ENCODE data around the gene CTSC. TPM values are rescaled to one million over a fixed set of nuclear protein-coding genes. Genes with fewer than 3 reads are reported as not detected.
"Not testable (repeated sequence)": the region's sequence is repeated elsewhere in the genome, so short reads cannot be mapped to it uniquely, and the experiment has no call there.

Gene CTSC
- total RNA-seq, 1 donor from 2014 or later = 47.0 TPM

DNA sequence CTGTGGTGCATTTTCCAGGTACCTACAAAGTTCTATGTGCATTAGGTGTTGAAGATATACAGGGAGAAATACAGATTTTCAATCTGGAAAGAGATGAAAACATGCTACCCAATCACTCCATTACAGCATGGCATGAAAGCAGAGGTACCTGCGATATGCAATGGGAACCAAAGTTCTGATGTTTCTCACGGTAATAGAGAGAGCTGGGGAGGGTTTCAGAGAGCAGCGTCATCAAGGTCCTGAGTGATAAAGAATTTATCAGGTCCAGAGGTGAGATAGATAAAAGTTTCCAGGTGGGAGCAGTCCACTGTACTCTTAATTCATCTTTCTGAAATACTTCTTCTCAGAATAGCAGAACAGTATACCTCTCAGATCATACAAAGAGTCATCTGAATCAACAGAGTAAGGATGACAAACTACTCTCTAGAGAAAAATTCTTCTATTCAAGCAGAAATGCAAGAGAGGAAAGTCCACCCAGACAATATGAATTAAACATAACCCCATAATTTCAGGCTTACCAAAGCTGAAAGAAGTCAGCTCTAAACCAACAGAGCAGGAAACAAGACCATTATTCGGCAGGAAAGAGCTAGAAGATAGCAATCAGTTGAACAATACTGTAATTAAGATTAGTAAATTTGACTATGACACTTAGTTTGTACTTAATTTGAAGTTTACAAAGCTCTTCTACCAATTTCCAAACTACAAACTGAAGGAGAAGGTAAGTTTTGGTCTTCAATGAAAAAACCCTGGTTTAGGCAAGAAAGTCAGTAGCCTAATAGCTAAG lies 12.8 kb downstream of the CTSC start:
- H3K27ac ChIP-seq (ENCODE audit: low read depth, low read length) = no peak overlapping the region
- peaks cover 0 to 3% (median 2%) of the 10 kb centered on the region in 3 donors for H3K4me1 ChIP-seq (ENCODE audit: control insufficient read depth in 3 of 3, insufficient read depth in 3 of 3, low read length in 3 of 3)
- no peaks in the 10 kb centered on the region for H3K27me3 ChIP-seq (ENCODE audit: control insufficient read depth in 3 of 3, insufficient read depth in 3 of 3, low read length in 3 of 3)
- peaks cover 0 to 8% (median 6%) of the 10 kb centered on the region in 3 donors for H3K36me3 ChIP-seq (ENCODE audit: control insufficient read depth in 3 of 3, insufficient read depth in 3 of 3, low read length in 3 of 3)
- H3K4me3 ChIP-seq (ENCODE audit: low read length in 3 of 3) = no peak overlapping the region
- H3K9me3 ChIP-seq (ENCODE audit: control insufficient read depth in 3 of 3, low read length in 3 of 3) = no peaks in the 10 kb centered on the region
- H3K9ac ChIP-seq (ENCODE audit: low read depth in 1 of 3, low read length in 3 of 3) = no peak overlapping the region

DNA sequence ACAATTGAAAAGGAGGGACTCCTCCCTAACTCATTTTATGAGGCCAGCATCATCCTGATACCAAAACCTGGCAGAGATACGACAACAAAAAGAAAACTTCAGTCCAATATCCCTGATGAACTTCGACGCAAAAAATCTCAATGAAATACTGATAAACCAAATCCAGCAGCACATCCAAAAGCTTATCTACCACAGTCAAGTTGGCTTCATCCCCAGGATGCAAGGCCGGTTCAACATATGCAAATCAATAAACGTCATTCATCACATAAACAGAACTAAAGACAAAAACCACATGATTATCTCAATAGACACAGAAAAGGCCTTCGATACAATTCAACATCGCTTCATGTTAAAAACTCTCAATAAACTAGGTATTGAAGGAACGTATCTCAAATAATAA lies 14.7 kb downstream of the CTSC start:
- not testable (repeated sequence) for H3K9ac ChIP-seq (ENCODE audit: low read depth in 1 of 3, low read length in 3 of 3); H3K36me3 ChIP-seq (ENCODE audit: control insufficient read depth in 3 of 3, insufficient read depth in 3 of 3, low read length in 3 of 3); H3K9me3 ChIP-seq (ENCODE audit: control insufficient read depth in 3 of 3, low read length in 3 of 3); H3K4me1 ChIP-seq (ENCODE audit: control insufficient read depth in 3 of 3, insufficient read depth in 3 of 3, low read length in 3 of 3); H3K27me3 ChIP-seq (ENCODE audit: control insufficient read depth in 3 of 3, insufficient read depth in 3 of 3, low read length in 3 of 3); H3K27ac ChIP-seq (ENCODE audit: low read depth, low read length); H3K4me3 ChIP-seq (ENCODE audit: low read length in 3 of 3)

DNA sequence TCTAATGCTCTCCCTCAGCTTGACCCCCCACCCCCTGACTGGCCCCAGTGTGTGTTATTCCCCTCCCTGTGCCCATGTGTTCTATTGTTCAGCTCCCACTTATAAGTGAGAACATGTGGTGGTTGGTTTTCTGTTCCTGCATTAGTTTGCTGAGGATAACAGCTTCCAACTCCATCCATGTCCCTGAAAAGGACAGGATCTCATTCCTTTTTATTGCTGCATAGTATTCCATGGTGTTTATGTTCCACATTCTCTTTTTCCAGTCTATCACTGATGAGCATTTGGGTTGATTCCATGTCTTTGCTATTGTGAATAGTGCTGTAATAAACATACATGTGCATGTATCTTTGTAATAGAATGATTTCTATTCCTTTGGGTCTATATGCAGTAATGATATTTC lies 16.1 kb downstream of the CTSC start:
- not testable (repeated sequence) for H3K27me3 ChIP-seq (ENCODE audit: control insufficient read depth in 3 of 3, insufficient read depth in 3 of 3, low read length in 3 of 3); H3K27ac ChIP-seq (ENCODE audit: low read depth, low read length); H3K4me3 ChIP-seq (ENCODE audit: low read length in 3 of 3); H3K4me1 ChIP-seq (ENCODE audit: control insufficient read depth in 3 of 3, insufficient read depth in 3 of 3, low read length in 3 of 3); H3K9ac ChIP-seq (ENCODE audit: low read depth in 1 of 3, low read length in 3 of 3); H3K36me3 ChIP-seq (ENCODE audit: control insufficient read depth in 3 of 3, insufficient read depth in 3 of 3, low read length in 3 of 3); H3K9me3 ChIP-seq (ENCODE audit: control insufficient read depth in 3 of 3, low read length in 3 of 3)

DNA sequence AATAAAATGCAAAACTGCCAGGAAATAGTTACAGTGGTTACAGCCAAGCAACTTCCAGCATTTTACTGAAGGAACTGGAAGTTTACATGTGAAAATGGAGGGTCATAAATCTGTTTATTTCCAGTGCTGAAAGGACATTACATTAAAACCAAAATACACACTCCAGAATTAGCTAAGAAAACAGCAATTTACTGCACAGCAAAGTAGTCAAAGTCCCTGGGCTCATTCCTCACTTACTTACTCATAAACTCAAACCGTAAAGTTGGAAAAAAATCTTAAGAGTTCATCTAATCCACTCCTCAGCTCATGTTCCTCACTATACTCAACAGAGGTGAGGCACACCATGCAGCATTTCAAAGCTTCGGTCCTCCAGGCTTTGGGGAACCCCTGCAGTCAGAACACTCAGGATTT lies 17.4 kb downstream of the CTSC start:
- Histone ChIP-seq H3K9me3 (ENCODE audit: control insufficient read depth in 3 of 3, low read length in 3 of 3) (no peaks in the 10 kb centered on the region), H3K36me3 (ENCODE audit: control insufficient read depth in 3 of 3, insufficient read depth in 3 of 3, low read length in 3 of 3) (peaks cover 0 to 8% (median 6%) of the 10 kb centered on the region in 3 donors), H3K27ac (ENCODE audit: low read depth, low read length) (no peak overlapping the region), H3K4me1 (ENCODE audit: control insufficient read depth in 3 of 3, insufficient read depth in 3 of 3, low read length in 3 of 3) (no peaks in the 10 kb centered on the region), H3K9ac (ENCODE audit: low read depth in 1 of 3, low read length in 3 of 3) (no peak overlapping the region), H3K4me3 (ENCODE audit: low read length in 3 of 3) (no peak overlapping the region), H3K27me3 (ENCODE audit: control insufficient read depth in 3 of 3, insufficient read depth in 3 of 3, low read length in 3 of 3) (no peaks in the 10 kb centered on the region)

DNA sequence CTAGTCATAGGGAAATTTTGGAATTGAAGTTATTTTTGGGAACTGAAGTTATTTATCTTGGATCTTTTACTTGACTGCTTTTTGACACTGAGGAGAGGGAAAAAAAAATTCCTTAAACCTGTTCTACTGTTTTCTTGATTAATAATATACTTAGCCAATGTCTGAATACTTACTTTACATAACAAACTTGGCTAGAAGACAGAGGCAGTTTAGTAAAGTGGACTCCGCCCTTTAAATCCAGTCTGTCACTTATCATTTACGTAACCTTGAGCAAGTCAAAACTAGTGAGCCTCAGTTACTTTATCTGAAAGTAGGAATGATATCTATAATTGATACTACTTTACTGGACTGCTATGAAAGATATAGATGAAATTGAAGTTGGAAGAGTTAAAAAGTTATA lies 19.5 kb downstream of the CTSC start:
- Histone ChIP-seq H3K4me1 (ENCODE audit: control insufficient read depth in 3 of 3, insufficient read depth in 3 of 3, low read length in 3 of 3) (no peaks in the 10 kb centered on the region), H3K27ac (ENCODE audit: low read depth, low read length) (no peak overlapping the region), H3K4me3 (ENCODE audit: low read length in 3 of 3) (no peak overlapping the region), H3K9ac (ENCODE audit: low read depth in 1 of 3, low read length in 3 of 3) (no peak overlapping the region), H3K9me3 (ENCODE audit: control insufficient read depth in 3 of 3, low read length in 3 of 3) (no peaks in the 10 kb centered on the region), H3K36me3 (ENCODE audit: control insufficient read depth in 3 of 3, insufficient read depth in 3 of 3, low read length in 3 of 3) (no peaks in the 10 kb centered on the region), H3K27me3 (ENCODE audit: control insufficient read depth in 3 of 3, insufficient read depth in 3 of 3, low read length in 3 of 3) (no peaks in the 10 kb centered on the region)

DNA sequence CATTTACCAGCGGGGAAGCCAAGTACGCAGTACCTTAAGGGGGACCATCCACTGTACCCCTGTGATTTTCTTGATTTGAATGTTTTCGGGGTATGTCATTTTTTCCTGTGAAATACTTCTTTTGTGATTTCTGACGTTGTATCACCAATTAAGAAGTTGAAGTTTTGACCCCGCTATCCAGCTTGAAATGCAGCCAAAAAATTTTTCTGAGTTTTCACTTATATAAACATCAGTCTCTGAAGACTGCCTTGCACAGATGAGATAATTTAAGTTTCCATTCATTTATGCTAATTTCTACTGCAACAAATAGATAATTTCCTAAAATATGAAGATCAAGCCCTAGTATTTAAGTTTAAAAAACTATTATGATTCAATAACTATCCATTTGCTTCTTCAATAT lies 20.0 kb downstream of the CTSC start:
- H3K27ac ChIP-seq (ENCODE audit: low read depth, low read length) = no peak overlapping the region
- H3K4me1 ChIP-seq (ENCODE audit: control insufficient read depth in 3 of 3, insufficient read depth in 3 of 3, low read length in 3 of 3) = no peaks in the 10 kb centered on the region
- no peaks in the 10 kb centered on the region for H3K9me3 ChIP-seq (ENCODE audit: control insufficient read depth in 3 of 3, low read length in 3 of 3)
- H3K9ac ChIP-seq (ENCODE audit: low read depth in 1 of 3, low read length in 3 of 3) = no peak overlapping the region
- no peaks in the 10 kb centered on the region for H3K27me3 ChIP-seq (ENCODE audit: control insufficient read depth in 3 of 3, insufficient read depth in 3 of 3, low read length in 3 of 3)
- no peak overlapping the region for H3K4me3 ChIP-seq (ENCODE audit: low read length in 3 of 3)
- no peaks in the 10 kb centered on the region for H3K36me3 ChIP-seq (ENCODE audit: control insufficient read depth in 3 of 3, insufficient read depth in 3 of 3, low read length in 3 of 3)

DNA sequence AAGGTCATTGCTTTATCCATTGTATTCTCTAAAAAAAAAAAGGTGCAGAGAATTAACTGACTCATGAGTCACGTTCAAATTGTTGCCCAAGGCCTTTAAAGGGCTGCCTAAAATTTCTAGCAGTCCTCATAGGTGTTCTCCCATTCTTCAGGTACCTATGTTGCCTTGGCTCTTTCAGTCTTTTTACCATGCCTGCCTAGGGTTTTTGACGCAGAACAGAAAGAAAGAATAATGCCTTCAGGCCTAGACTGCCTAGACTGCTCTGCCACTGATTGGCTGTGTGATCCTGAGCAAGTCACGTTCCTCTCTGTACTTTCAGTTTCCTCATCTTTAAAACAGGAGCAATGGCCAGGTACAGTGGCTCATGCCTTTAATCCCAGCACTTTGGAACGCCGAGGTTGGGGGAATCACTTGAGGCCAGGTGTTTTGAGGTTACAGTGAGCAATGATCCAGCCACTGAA lies 21.5 kb downstream of the CTSC start:
- no peak overlapping the region for H3K27ac ChIP-seq (ENCODE audit: low read depth, low read length)
- no peaks in the 10 kb centered on the region for H3K4me1 ChIP-seq (ENCODE audit: control insufficient read depth in 3 of 3, insufficient read depth in 3 of 3, low read length in 3 of 3)
- no peaks in the 10 kb centered on the region for H3K9me3 ChIP-seq (ENCODE audit: control insufficient read depth in 3 of 3, low read length in 3 of 3)
- peaks cover 0 to 4% (median 0%) of the 10 kb centered on the region in 3 donors for H3K36me3 ChIP-seq (ENCODE audit: control insufficient read depth in 3 of 3, insufficient read depth in 3 of 3, low read length in 3 of 3)
- no peak overlapping the region for H3K9ac ChIP-seq (ENCODE audit: low read depth in 1 of 3, low read length in 3 of 3)
- H3K27me3 ChIP-seq (ENCODE audit: control insufficient read depth in 3 of 3, insufficient read depth in 3 of 3, low read length in 3 of 3) = no peaks in the 10 kb centered on the region
- no peak overlapping the region for H3K4me3 ChIP-seq (ENCODE audit: low read length in 3 of 3)

DNA sequence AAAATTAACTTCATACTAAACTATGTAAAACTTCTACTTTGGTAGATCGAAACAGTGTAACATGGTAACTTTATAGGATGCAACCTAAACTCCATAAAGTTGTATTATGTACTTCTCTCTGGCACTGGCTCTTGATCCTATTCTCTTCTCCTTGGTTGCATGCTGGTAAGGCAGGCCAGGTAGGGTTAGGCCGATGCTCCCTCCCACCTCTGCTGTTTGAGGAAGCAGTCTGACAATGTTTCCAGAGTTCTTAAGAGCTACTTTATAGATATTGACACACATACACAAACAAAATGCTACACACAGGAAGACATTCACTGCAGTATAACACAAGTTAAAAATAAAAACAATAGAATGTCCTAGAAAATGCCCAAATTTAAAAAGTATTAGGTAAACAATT lies 22.5 kb downstream of the CTSC start:
- Histone ChIP-seq H3K27ac (ENCODE audit: low read depth, low read length) (no peak overlapping the region), H3K4me1 (ENCODE audit: control insufficient read depth in 3 of 3, insufficient read depth in 3 of 3, low read length in 3 of 3) (no peaks in the 10 kb centered on the region), H3K9me3 (ENCODE audit: control insufficient read depth in 3 of 3, low read length in 3 of 3) (no peaks in the 10 kb centered on the region), H3K36me3 (ENCODE audit: control insufficient read depth in 3 of 3, insufficient read depth in 3 of 3, low read length in 3 of 3) (peaks cover 0 to 4% (median 0%) of the 10 kb centered on the region in 3 donors), H3K4me3 (ENCODE audit: low read length in 3 of 3) (no peak overlapping the region), H3K27me3 (ENCODE audit: control insufficient read depth in 3 of 3, insufficient read depth in 3 of 3, low read length in 3 of 3) (no peaks in the 10 kb centered on the region), H3K9ac (ENCODE audit: low read depth in 1 of 3, low read length in 3 of 3) (no peak overlapping the region)

DNA sequence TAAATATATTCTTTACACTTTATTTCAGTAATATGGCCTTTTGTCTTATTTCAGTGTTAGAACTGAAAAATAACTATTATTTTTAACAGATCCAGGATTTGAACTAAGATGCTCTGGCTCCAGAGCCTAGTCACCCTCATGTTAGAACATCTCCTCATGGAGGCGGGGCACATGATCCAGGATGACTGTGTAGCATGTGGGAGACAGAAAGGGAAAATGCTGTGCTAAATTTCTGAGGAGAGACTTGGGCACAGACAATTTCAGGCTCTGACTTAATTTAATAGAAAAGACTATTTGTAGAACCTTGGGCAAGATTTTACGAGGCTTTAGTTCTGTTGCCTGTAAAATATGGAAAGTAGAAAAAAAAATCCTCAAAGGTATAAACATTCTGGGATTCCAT lies 24.1 kb downstream of the CTSC start:
- Histone ChIP-seq H3K27me3 (ENCODE audit: control insufficient read depth in 3 of 3, insufficient read depth in 3 of 3, low read length in 3 of 3) (no peaks in the 10 kb centered on the region), H3K4me3 (ENCODE audit: low read length in 3 of 3) (no peak overlapping the region), H3K36me3 (ENCODE audit: control insufficient read depth in 3 of 3, insufficient read depth in 3 of 3, low read length in 3 of 3) (peaks cover 0 to 4% (median 0%) of the 10 kb centered on the region in 3 donors), H3K27ac (ENCODE audit: low read depth, low read length) (no peak overlapping the region), H3K4me1 (ENCODE audit: control insufficient read depth in 3 of 3, insufficient read depth in 3 of 3, low read length in 3 of 3) (no peaks in the 10 kb centered on the region), H3K9ac (ENCODE audit: low read depth in 1 of 3, low read length in 3 of 3) (no peak overlapping the region), H3K9me3 (ENCODE audit: control insufficient read depth in 3 of 3, low read length in 3 of 3) (no peaks in the 10 kb centered on the region)

DNA sequence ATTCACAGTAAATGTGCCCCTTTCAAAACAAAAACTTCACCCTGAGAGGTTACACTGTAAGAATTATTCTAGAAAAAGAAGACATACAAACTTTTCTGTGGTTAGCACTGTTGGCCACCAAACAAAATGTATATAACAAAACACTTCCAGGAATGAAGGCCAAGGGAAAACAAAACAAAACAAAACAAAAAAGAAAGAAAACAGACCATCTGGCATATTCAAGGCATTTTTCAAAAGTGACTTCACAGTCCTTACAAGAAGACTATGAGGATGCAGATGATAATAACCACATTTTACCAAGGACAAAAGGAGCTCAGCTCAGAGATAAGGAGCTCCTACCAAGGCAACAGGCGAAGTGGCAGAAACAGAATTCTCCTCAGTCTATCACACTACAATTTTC lies 24.9 kb downstream of the CTSC start:
- Histone ChIP-seq H3K4me1 (ENCODE audit: control insufficient read depth in 3 of 3, insufficient read depth in 3 of 3, low read length in 3 of 3) (no peaks in the 10 kb centered on the region), H3K9ac (ENCODE audit: low read depth in 1 of 3, low read length in 3 of 3) (no peak overlapping the region), H3K36me3 (ENCODE audit: control insufficient read depth in 3 of 3, insufficient read depth in 3 of 3, low read length in 3 of 3) (peaks cover 0 to 4% (median 0%) of the 10 kb centered on the region in 3 donors), H3K9me3 (ENCODE audit: control insufficient read depth in 3 of 3, low read length in 3 of 3) (no peaks in the 10 kb centered on the region), H3K4me3 (ENCODE audit: low read length in 3 of 3) (no peak overlapping the region), H3K27me3 (ENCODE audit: control insufficient read depth in 3 of 3, insufficient read depth in 3 of 3, low read length in 3 of 3) (no peaks in the 10 kb centered on the region), H3K27ac (ENCODE audit: low read depth, low read length) (no peak overlapping the region)

All from skeletal muscle tissue (tissue), 4 donors.